IPS-18c (cell line): ENCODE measurements around the gene NDUFA7.
"Not testable (repeated sequence)": the region's sequence is repeated elsewhere in the genome, so short reads cannot be mapped to it uniquely, and the experiment has no call there.

Experiments
- H3K4me3 ChIP-seq: 2 replicates; pipeline ENCODE4 v1.7.0; 2013; ENCODE audit warnings: low read depth, mild to moderate bottlenecking, low read length, moderate library complexity; ENCODE audit not compliant: insufficient read depth
- H3K9me3 ChIP-seq: one replicate; pipeline ENCODE4 v1.6.1; 2013; ENCODE audit warnings: mild to moderate bottlenecking, low read length, moderate library complexity; ENCODE audit not compliant: control insufficient read depth, insufficient read depth

Gene NDUFA7

DNA sequence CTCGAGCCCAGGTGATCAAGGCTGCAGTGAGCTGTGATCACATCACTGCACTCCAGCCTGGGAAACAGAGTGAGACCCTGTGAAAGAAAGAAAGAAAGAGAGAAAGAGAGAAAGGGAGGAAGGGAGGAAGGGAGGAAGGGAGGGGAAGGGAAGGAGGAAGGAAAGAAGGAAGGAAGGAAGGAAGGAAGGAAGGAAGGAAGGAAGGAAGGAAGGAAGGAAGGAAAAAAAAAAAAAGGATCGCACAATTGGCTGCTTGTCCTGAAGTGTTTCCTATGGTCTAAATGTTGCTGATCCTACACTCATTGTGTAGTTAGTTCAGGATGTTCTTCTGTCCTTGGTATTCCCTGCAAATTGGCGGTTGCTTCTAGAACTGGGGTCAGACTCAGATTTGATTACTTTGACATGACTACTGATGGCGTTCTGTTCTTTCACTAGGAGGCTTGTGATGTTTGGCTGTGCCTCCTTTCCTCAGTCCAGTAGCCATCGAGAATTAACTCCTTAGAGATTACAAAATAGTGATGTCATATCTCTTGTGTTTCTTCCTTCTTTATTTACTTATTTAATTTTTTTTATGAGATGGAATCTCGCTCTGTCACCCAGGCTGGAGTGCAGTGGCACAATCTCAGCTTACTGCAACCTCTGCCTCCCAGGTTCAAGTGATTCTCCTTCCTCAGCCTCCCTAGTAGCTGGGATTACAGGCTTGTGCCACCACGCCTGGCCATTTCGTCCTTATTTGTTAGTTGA lies 28.6 kb upstream of the NDUFA7 start:
- not testable (repeated sequence) for H3K4me3 ChIP-seq, H3K9me3 ChIP-seq

DNA sequence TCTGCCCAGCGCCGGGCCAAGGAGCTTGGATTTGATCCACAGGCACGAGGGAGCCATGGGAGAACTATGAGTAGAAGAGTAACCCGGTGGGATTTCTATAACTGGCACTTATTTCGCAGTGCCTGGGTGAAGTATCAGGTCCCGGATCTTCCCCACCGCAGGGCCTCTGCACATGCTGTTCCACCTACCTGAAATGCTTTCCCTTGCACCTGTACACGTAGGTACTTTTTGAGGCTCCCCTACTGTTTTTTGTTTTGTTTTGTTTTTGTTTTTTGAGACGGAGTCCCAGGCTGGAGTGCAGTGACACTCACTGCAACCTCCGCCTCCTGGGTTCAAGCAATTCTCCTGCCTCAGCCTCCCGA lies 22.3 kb upstream of the NDUFA7 start:
- Histone ChIP-seq H3K4me3 (no peak overlapping the region; the same call in 1 of the 2 replicates), H3K9me3 (no peaks in the 10 kb centered on the region)

DNA sequence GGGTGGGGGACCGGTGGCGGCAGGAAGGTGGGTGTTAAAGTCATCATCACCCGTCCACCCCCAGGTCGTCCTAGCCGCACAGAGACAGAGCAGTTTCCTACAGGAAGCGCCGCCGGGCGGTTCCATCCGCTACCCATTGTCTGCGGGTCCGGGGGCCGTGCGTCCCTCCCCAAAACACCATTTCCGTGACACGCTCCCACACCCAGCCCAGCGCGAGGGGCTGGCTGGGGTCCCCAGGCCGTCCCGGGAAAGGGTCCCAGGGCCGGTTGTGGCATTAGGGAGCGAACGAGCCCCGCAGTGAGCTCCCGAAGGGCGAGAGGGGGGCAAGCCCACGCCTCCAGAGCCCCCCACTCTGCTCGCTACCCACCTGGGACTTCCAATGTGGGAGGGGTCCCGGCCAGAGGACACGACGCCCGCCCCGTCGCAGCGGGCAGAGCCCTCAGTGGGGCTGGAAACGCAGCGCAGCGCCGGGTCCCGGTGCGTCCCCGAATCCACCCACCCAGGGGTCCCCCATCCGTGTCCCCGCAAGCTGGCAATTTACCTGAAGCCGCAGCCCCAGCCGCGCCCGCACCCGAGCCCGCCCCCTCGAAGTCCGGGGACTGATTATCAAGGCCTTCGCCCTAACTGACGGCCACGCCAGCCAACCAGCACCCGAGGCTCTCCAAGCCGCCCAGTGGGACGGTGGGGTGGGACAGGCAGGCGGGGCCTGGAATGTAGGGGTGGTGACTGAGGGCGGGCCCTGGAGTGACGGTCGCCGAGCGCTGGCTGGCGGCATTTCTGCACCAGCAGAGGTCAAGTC lies 21.7 kb upstream of the NDUFA7 start, which contains the start of gene KANK3:
Gene KANK3 (minus strand): TSS at position 579 of the 799 bp plus-strand sequence. CDS start 5,434 bp downstream, outside the sequence.
- no peaks in the 10 kb centered on the region for H3K9me3 ChIP-seq
- peak within 1 kb of the TSS; percentile 71 for H3K4me3 ChIP-seq

DNA sequence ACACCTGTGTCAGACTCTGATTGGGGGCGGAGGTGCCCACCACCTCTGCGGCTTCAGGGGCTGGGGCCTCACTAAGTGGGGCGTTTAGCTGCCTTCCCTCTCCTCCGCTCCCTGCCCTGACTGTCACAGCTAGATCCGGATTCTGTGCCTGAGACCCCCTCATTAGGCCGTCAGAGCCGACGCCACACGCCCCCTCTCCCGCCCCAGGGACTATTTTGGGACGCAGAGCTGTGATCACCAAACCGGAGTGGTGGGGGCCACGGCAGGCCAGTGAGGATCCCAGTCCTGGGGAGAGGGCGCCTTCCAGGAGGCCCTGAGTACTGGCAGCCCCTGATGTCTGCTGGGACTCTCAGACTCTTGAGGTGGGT lies 21.1 kb upstream of the NDUFA7 start:
- H3K9me3 ChIP-seq: no peaks in the 10 kb centered on the region
- H3K4me3 ChIP-seq: no peak overlapping the region

DNA sequence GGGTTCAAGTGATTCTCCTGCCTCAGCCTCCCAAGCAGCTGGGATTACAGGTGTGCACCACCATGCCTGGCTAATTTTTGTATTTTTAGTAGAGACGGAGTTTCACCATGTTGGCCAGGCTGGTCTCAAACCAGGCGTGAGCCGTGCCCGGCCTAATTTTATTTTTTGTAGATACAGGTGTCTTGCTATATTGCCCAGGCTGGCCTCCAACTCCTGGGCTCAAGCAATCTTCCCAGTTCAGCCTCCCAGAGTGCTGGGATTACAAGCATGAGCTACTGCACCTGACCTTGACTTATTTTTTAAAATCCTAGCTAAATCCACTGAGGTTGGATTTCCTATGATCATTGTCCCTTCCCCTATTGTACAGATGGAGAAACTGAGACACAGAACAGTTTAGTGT lies 20.3 kb upstream of the NDUFA7 start:
- not testable (repeated sequence) for H3K9me3 ChIP-seq, H3K4me3 ChIP-seq

DNA sequence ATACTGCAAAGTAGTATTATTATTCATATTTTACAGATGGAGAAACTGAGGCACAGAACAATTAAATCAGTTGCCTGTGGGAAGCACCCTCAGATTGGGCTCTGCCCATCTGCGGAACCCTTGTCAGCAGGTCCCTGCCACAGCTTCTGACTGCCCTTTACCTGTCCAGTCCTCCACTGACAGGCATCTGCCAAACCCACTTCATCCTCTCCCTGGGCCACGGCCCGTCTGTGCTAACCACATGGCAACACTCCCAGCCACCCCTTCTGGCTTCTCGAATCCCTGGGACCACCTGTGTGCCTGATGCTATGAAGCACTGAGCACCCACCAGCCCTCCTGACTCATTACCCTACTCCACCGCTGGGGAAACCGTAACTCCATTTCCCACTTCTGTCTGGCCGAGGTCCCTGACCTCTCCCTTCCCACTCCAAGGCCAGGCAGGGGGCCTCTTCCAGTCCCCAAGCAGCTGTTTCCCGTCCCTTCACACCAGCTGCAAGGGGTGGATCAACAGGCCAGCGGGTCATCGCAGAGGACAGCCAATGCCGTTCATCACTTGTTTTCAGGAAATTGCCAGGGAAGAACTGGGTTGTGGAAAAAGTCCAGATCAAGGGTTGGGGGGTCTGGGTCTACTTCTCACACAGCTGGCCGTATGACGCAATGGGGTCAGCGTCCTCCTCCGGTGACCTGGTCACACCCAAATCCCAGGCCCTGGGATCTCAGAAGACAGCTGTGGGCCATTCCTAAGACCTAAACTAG lies 19.3 kb upstream of the NDUFA7 start:
- H3K9me3 ChIP-seq: no peaks in the 10 kb centered on the region
- no peak overlapping the region for H3K4me3 ChIP-seq

DNA sequence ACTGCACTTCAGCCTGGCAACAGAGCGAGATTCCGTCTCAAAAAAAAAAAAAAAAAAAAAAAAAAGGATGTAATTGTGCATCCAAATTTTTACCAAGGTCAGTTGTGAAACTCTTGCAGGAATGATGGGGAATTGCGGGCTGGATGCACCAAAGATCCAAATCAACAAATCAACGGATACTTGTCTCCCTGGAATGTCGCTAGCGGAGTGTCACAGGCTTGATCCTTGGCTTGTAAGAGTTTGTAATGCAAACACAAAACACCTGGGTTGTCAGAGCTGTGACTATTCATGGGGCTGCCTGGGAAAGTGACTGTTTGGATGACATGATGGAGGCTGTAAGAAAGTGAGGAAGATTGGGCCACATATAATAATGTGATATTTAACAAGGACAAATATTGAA lies 17.7 kb upstream of the NDUFA7 start:
- H3K4me3 ChIP-seq: no peak overlapping the region

DNA sequence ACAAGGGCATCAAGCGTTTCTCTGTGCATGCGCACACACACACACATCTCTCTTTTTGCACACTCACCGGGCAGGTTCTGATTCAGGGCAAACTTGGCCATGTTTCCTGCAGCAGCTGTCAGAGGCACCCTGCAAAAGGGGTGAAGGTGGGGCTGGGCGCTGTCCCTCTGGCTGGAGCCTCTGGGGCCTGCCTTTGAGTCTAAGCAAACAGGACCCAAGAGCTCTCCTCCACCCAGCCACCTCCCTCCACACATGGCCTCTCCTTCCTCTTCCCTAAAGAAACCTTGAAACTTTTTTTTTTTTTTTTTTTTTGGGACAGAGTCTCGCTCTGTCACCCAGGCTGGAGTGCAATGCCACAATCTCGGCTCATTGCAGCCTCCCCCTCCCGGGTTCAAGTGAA lies 16.6 kb upstream of the NDUFA7 start:
- Histone ChIP-seq H3K9me3 (no peaks in the 10 kb centered on the region), H3K4me3 (no peak overlapping the region)

More for the DNA sequence above, 17.7 kb upstream of the NDUFA7 start:
- H3K9me3 ChIP-seq: no peaks in the 10 kb centered on the region

DNA sequence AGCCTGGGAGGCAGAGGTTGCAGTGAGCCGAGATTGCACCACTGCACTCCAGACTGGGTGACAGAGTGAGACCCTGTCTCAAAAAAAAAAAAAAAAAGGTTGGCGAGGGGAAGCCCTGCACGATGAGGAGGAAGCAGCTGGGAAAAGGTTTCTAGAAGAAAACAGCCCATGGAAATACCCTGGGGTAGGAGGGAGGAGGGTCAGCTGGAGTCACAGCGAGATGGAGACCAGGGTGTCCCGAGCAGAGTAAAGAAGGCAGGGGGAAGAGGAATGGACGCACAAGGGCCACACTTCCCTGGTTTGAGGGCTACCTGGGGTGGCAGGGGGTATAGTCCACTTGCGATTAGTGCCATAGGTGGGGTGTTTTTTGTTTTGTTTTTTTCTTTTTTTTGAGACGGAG lies 15.5 kb upstream of the NDUFA7 start:
- Histone ChIP-seq H3K9me3 (no peaks in the 10 kb centered on the region), H3K4me3 (no peak overlapping the region)

DNA sequence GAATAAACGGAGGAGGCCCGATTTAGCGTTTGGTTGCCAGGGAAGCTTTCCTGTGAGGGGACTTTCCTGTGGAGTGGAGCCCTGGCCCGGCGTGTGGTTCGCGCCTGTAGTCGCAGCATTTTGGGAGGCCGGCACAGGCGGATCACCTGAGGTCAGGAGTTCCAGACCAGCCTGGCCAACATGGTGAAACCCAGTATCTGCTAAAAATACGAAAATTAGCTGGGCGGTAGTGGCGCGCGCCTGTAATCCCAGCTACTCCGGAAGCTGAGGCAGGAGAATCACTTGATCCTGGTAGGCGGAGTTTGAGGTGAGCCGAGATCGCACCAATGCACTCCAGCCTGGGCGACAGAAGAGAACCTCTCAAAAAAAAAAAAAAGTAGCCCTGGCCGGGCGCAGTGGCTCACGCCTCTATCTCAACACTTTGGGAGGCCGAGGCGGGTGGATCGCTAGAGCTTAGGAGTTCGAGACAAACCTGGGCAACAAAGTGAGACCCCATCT lies 14.9 kb upstream of the NDUFA7 start:
- no peak overlapping the region; the same call in 1 of the 2 replicates for H3K4me3 ChIP-seq
- H3K9me3 ChIP-seq: no peaks in the 10 kb centered on the region

DNA sequence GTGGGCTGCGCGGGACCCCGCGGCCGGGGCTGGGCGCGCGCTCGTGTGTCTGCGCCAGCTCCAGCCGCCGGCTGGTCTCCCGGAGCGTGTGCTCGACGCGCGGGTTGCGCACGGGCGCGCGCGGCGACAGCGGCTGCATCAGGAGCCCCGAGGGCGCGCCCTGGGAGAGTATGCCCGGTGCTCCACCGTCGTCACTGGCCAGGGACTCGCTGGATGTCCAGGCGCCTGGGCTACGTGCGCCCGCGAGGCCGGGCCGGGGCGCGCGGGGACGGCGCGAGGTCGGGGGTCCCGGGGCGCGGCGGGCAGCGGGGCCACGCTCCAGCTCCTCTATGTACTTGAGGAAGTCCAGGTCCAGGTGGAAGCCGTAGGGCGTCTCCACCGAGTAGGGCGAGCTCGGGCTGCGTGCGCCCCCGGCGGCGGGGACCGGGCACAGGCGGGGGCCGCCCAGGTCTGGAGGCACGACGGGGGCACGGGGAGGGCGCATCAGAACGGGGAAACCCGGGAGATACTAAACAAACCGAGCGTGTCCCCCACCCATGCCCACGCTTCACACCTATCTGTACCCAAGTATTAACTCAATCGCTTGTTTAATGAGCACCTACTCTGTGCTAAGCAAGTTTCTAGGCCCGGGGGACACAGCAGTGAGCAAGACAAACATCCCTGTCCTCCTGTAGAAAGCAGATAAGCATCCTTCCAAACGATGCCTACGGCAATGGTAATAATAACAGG lies 14.3 kb upstream of the NDUFA7 start:
- no peaks in the 10 kb centered on the region for H3K9me3 ChIP-seq
- peak overlapping the region; percentile 58; the same call in 1 of the 2 replicates for H3K4me3 ChIP-seq

DNA sequence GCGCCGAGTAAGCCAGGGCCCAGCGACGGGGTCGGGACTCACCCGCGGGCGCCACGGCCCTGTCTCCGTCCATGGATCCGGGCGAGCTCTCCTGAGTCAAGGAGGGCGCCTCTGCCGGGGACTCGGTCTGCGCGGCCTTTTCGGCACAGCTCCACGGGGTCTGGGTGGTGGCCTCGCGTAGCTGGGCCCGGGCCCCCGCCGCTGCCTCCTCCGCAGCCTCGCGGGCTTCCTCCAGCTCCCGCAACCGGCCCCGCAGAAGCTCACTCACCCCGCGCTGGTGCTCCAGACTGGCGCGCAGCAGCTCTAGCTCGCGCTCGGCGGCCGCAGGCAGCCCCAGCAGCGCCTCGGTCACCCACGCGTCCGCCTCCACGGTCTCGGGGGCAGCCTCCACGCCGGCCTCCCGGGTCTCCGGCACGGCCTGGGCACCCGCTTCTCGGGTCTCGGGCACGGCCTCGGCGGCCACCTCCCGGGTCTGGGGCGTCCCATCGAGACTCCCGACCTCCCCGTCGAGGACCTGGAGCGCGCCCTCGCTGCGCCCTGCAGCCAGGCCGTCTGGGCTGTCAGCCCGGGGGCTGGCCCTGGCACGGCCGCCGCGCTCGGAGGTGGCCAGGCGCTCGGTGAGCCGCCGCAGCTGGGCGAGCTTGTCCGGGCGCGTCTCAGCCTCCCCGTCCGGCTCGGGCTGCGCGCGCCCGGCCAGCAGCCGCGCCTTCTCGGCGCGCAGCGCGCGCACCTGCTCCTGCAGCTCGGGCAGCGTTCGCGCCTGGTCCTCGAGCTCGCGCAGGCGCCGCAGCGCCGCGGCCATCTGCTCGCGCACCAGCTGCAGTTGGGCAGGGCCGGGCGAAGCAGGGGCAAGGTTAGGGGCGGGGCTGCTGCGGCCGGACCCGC lies 13.5 kb upstream of the NDUFA7 start:
- peak overlapping the region; percentile 58 for H3K4me3 ChIP-seq
- no peaks in the 10 kb centered on the region for H3K9me3 ChIP-seq

DNA sequence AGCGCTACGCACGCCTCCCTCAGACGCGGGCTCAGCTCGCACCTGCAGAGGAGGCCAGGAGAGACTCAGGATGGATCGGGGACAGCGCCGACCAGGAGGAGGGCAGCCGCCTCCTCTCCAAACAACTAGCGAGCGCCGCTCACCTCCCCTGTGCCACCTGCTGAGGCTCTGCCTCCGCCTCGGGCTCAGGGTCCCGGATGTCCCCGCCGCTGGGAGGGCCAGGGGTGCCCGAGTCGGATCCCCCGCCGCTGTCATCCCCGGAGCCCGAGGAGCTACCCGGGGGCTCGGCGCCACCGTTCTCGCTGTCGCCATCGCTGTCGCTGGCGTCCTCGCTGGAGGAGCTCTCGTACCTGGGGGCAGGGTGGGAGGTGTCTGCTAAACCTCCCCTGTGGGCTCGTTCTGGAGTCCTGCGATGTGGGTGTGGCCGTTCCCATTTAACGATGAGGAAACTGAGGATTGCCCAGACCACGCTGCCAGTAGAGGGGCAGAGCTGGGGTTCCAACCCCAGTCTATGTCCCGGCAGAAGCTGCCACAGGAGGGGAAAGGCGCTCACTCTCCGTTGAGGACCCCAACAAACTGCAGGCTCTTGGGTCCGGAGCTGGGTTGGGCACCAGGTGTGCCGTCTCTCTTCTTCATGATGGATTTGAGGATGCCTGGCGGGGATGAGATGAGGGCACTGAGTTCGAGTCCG lies 12.7 kb upstream of the NDUFA7 start:
- Histone ChIP-seq H3K4me3 (peak overlapping the region; percentile 58), H3K9me3 (no peaks in the 10 kb centered on the region)

DNA sequence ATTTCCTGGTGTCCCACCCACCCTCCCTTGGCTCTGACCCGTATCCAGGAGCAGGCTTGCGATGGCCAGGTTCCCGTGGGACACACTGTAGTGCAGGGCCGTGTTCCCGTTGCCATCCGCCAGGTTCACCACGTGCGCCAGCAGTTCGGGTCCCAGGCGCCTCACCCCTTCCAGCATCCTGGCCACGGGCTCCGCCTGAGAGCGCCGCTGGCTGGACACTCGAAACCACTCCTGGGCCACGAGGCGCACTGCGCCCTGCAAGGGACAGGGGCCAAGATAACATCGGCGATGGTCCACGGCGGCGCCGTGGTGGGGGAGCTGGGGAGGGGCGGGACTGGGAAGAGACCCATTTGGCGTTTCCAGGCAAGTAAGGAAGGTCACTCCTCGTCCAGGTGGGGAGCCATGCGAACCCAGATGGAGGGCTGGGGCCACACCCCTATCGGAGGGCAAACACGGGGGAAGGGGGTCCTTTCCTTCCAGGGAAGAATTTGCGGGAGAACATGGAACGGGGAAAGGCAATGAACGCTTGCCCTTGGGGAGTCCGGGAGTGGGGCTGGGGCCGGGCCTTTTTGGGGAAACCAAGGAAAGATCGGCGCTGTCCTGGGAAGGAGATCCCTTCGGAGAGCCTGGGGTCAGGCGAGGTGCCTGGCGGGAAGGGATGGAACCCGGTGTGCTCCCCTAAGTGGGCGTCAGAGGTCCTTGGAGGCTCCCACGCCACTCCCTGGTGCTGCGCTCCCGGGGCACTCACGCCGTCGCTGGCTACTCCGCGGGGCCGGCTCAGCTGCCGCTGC lies 12.0 kb upstream of the NDUFA7 start:
- H3K9me3 ChIP-seq: no peaks in the 10 kb centered on the region
- H3K4me3 ChIP-seq: peak overlapping the region; percentile 58

DNA sequence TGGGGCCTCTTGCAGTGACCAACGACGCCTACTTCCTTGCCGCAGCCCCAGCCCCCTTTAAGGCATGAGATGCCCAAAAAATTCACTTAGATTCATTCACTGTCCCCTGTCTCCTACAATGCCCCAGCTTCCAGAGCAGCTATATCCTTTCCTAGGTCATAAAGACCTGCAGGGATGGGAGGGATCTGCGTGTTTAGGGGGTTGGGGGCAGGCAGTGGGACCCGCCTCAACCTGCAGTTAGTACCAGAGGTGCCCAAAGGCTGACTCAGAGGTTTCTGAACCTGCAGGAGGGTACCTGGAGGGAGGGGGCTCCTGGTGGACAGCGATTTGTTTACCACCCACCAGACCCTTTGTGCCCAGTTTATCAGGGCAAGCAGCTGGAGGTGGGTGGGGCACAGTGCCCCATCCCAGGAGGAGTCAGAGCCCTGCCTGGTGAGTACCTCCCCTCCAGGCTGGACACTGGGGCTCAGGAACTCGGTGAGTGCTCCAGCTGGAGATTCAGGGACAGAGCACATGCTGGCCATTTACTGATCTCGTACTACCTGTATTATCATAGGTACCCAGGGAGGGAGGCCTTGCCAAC lies 10.2 kb upstream of the NDUFA7 start:
- Histone ChIP-seq H3K4me3 (no peak overlapping the region), H3K9me3 (peaks cover 2% of the 10 kb centered on the region)
